Skeletal muscle tissue (tissue), 4 donors: ENCODE data around the gene ADAMTSL1. TPM values are rescaled to one million over a fixed set of nuclear protein-coding genes. Genes with fewer than 3 reads are reported as not detected.

Experiments
- H3K27ac ChIP-seq: one replicate; pipeline ENCODE4 v1.7.0; 2013; ENCODE audit warnings: mild to moderate bottlenecking, low read depth, low read length, inconsistent platforms
- H3K27me3 ChIP-seq, 3 donors: one replicate each; pipeline ENCODE4 v1.7.0; 2013; ENCODE audit warnings: low read length in 3 of 3; ENCODE audit not compliant: control insufficient read depth in 3 of 3, insufficient read depth in 3 of 3
- H3K36me3 ChIP-seq, 3 donors: one replicate each; pipeline ENCODE4 v1.7.0; 2013; ENCODE audit warnings: low read length in 3 of 3; ENCODE audit not compliant: control insufficient read depth in 3 of 3, insufficient read depth in 3 of 3
- H3K4me1 ChIP-seq, 3 donors: one replicate each; pipeline ENCODE4 v1.7.0; 2013; ENCODE audit warnings: low read length in 3 of 3, mild to moderate bottlenecking in 3 of 3; ENCODE audit not compliant: control insufficient read depth in 3 of 3, insufficient read depth in 3 of 3
- H3K4me3 ChIP-seq, 3 donors: one replicate each; pipeline ENCODE4 v1.7.0; 2013; ENCODE audit warnings: low read length in 3 of 3
- H3K9ac ChIP-seq, 3 donors: one replicate each; pipeline ENCODE4 v1.7.0; 2013; ENCODE audit warnings: low read length in 3 of 3, mild to moderate bottlenecking in 3 of 3, moderate library complexity in 2 of 3, low read depth in 1 of 3
- H3K9me3 ChIP-seq, 3 donors: one replicate each; pipeline ENCODE4 v1.7.0; 2013; ENCODE audit warnings: low read length in 3 of 3; ENCODE audit not compliant: control insufficient read depth in 3 of 3
- total RNA-seq: library from RNA; depleted of rRNA; stranded (reverse); fragments of >200 nt; gene quantifications from one replicate; pipeline ENCODE4 v1.2.3, GENCODE V29; 2014
- donor health status: Osteomylitis.

ADAMTSL1 gene
- total RNA-seq, 1 donor from 2014 or later: 18.3 TPM

DNA sequence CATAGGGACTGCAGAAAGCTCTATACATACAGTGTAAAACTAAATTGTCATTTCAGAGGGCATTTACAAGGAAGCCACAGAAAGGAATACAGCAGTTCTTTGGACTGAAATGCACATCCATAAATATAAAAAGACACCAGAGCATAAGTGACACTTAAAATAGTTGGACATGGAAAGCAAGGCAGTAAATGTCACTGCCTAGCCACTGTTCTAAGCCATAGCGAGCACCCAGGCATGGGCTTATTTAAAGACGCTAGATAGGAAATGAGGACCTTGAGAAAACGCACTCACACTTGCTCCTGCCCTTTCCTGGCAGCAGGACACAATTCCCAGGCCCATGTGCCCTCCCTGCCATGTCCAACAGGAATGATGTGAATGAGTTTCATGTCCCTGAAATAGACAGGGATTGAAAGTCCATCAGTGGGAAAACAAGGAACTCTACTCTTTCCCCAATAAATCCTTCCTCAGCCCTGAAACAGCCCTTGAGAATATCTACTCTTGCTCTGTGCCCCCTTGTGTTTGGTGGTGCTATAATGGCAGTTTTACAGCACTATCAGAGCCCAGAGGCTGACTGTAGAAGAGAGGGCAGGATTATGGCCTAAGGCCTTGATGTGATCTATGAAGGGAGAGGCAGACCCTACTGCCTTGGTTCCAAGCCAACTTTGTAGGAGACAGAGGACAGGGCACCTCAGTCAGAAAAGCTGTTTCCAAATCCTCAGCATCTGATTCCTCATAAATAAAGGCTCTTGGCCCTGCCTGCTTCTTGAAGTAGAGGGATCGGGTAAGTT lies 376.1 kb downstream of the ADAMTSL1 start:
- no peak overlapping the region for H3K27ac ChIP-seq
- no peak overlapping the region for H3K9ac ChIP-seq
- no peaks in the 10 kb centered on the region for H3K9me3 ChIP-seq
- no peaks in the 10 kb centered on the region for H3K4me1 ChIP-seq
- H3K27me3 ChIP-seq: no peaks in the 10 kb centered on the region
- H3K36me3 ChIP-seq: no peaks in the 10 kb centered on the region
- H3K4me3 ChIP-seq: no peak overlapping the region

- Histone ChIP-seq H3K4me1 (no peaks in the 10 kb centered on the region), H3K4me3 (no peak overlapping the region)
Measured at GRCh38 chr9:18851069-18851795, 377.3 kb downstream of the ADAMTSL1 start.

GRCh38 chr9:18855656-18856055 lies 381.7 kb downstream of the ADAMTSL1 start:
- Histone ChIP-seq H3K36me3 (no peaks in the 10 kb centered on the region), H3K9me3 (no peaks in the 10 kb centered on the region), H3K9ac (no peak overlapping the region), H3K4me3 (no peak overlapping the region), H3K27me3 (no peaks in the 10 kb centered on the region), H3K27ac (no peak overlapping the region), H3K4me1 (no peaks in the 10 kb centered on the region)

More at GRCh38 chr9:18851069-18851795, 377.3 kb downstream of the ADAMTSL1 start:
- Histone ChIP-seq H3K27me3 (no peaks in the 10 kb centered on the region), H3K9me3 (no peaks in the 10 kb centered on the region), H3K27ac (no peak overlapping the region), H3K36me3 (no peaks in the 10 kb centered on the region), H3K9ac (no peak overlapping the region)

- no peak overlapping the region for H3K9ac ChIP-seq
- no peaks in the 10 kb centered on the region for H3K36me3 ChIP-seq
- no peaks in the 10 kb centered on the region for H3K9me3 ChIP-seq
- H3K4me3 ChIP-seq: no peak overlapping the region
- no peaks in the 10 kb centered on the region for H3K27me3 ChIP-seq
- no peak overlapping the region for H3K27ac ChIP-seq
- H3K4me1 ChIP-seq: peaks cover 4 to 12% (median 7%) of the 10 kb centered on the region in 3 donors
Measured at GRCh38 chr9:18857334-18857733, 383.4 kb downstream of the ADAMTSL1 start.

GRCh38 chr9:18857769-18858168 lies 383.8 kb downstream of the ADAMTSL1 start:
- H3K27me3 ChIP-seq: no peaks in the 10 kb centered on the region
- H3K9ac ChIP-seq: no peak overlapping the region
- no peak overlapping the region for H3K4me3 ChIP-seq
- H3K27ac ChIP-seq: no peak overlapping the region
- no peaks in the 10 kb centered on the region for H3K36me3 ChIP-seq
- H3K9me3 ChIP-seq: no peaks in the 10 kb centered on the region
- H3K4me1 ChIP-seq: peaks cover 4 to 12% (median 7%) of the 10 kb centered on the region in 3 donors

GRCh38 chr9:18861609-18862544 lies 387.9 kb downstream of the ADAMTSL1 start:
- no peaks in the 10 kb centered on the region for H3K36me3 ChIP-seq
- H3K27me3 ChIP-seq: no peaks in the 10 kb centered on the region
- H3K27ac ChIP-seq: no peak overlapping the region
- peaks cover 4 to 12% (median 7%) of the 10 kb centered on the region in 3 donors for H3K4me1 ChIP-seq
- no peaks in the 10 kb centered on the region for H3K9me3 ChIP-seq
- H3K9ac ChIP-seq: peak overlapping the region in 1 of 3 donors; percentile 15
- peak overlapping the region in 1 of 3 donors; percentile 7 for H3K4me3 ChIP-seq

- Histone ChIP-seq H3K27me3 (no peaks in the 10 kb centered on the region), H3K27ac (no peak overlapping the region)
Measured at GRCh38 chr9:18863791-18864190, 389.8 kb downstream of the ADAMTSL1 start.

DNA sequence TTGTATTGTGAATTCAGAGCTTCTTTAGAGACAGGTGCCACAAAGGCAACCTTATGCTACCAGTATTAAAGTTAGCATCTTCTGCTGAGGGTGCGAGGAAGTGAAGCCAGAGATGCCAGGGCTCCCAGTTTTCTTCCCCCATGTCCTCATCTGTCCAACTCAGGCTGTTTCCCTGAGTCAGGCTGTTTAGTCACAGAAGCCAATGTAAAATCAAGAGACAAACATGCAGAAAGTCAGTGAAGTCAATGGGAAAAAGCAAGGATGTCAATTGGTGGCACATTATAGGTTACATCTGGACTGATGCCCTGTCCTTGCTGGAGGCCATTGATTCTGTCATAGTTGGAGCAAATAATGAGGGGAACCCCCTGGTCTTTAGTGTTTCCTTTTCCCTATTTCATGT lies 390.6 kb downstream of the ADAMTSL1 start:
- Histone ChIP-seq H3K36me3 (no peaks in the 10 kb centered on the region), H3K27me3 (no peaks in the 10 kb centered on the region), H3K9ac (no peak overlapping the region), H3K9me3 (peaks cover 0 to 3% (median 0%) of the 10 kb centered on the region in 3 donors), H3K4me1 (peaks cover 4 to 12% (median 7%) of the 10 kb centered on the region in 3 donors), H3K4me3 (no peak overlapping the region), H3K27ac (no peak overlapping the region)

More at GRCh38 chr9:18863791-18864190, 389.8 kb downstream of the ADAMTSL1 start:
- H3K4me3 ChIP-seq: no peak overlapping the region
- H3K9ac ChIP-seq: no peak overlapping the region
- no peaks in the 10 kb centered on the region for H3K36me3 ChIP-seq
- H3K4me1 ChIP-seq: peaks cover 4 to 12% (median 7%) of the 10 kb centered on the region in 3 donors
- H3K9me3 ChIP-seq: no peaks in the 10 kb centered on the region

GRCh38 chr9:18865542-18865941 lies 391.6 kb downstream of the ADAMTSL1 start:
- Histone ChIP-seq H3K36me3 (no peaks in the 10 kb centered on the region), H3K4me3 (no peak overlapping the region), H3K4me1 (peaks cover 4 to 12% (median 7%) of the 10 kb centered on the region in 3 donors), H3K9me3 (peaks cover 0 to 5% (median 0%) of the 10 kb centered on the region in 3 donors), H3K27me3 (no peaks in the 10 kb centered on the region), H3K27ac (no peak overlapping the region), H3K9ac (no peak overlapping the region)
